GM18907 (cell line): Measurements from ENCODE around the gene PRDM10.
A peak's percentile ranks its signal among the peaks of the same experiment; 100 is the strongest.

Experiments
- ATAC-seq: cut with Tn5 transposase; IDR thresholded peaks from one replicate; pipeline ENCODE4 v1.9.1; 2021; ENCODE audit warnings: mild to moderate bottlenecking, moderate library complexity; ENCODE audit not compliant: unreplicated experiment

The PRDM10 gene

DNA sequence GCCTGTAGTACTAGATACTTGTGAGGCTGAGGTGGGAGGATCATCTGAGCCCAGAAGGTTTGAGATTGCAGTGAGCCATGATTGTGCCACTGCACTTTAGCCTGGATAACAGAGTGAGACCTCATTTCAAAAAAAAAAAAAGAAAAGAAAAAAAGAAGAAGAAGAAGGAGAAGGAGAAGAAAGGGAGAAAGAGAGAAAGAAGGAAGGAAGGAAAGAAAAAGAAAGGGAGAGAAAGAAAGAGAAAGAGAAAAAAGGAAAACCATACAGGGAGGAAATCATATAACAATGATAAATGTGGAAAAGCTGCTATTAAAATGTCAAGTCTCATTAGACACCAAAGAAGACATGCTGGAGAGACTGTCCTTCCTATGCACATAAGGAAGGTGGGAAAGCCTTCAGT is 5.7 kb upstream of the PRDM10 start:
- no peak for ATAC-seq

DNA sequence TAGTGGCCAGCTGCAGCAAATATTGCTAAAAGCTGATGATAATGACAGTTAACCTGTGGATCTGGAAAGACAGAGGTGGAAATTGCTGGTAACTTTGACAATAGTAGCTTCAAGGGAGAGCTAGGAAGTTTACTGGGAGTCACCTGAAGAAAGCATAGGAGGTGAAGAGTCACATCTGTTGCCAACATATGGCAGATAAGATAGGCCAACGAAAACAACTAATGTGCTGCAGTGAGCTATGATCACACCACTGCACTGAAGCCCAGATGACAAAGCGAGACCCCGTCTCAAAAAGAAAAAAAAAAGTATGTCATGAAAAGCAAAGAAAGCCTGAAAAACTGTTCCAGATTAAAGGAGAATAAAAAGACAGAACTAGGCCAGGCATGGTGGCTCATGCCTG is 4.3 kb upstream of the PRDM10 start:
- ATAC-seq: no peak

DNA sequence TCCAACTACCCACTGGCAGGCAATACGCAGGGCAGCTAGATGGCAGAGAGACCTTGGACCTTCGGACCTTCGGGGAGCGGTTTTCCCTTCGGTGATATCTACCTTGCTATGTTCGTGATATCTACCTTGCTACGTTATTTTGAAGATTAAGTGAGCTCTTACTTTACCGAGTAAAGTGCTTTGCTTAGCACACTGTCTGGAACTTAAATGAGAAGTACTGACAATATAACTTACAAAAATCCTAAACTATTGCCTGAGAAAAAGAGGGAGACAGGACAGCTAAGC is 1.0 kb upstream of the PRDM10 start:
- ATAC-seq: peak; percentile 31

DNA sequence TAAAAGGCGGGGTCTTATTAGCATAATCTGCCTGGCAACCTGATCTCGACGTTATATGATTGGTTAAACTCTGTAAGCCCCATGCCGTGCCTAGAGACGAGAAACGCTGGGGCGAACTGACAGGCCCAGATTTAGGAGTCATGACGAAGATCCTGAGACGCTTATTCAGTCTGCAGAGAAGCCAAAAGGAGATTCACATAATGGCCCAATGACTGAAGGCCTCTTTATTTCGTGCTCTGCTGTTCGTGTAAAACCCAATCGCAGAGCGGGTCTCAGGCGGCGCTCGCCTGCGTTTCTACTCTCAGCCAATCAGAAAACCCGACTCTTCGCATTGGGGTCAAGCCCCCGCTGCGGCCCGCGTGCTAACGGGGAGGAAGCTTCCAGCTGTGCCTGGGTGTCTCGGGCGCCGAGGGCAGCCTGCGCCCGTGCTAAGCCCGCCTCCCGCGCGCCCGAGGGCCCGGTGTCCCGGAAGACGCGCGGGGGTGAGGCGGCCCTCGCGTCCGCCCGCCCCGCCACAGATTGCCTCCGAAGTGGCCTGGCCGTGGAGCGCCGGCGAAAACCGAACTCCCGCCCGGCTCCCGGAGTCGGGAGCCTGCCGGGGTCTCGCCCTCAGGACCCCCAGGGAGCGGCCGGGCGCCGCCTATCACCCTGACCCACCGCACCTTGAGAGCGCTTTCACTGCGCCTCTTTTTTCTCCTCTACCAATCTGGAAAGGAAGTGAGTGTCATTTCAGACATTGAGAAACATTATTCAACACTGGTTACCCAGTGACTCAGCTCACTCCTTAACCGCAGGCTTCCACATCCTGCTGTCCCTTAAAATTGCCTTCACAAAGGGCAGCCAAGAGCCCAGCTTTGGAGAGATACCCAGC is 446 bp upstream of the PRDM10 start:
- peak; percentile 83 for ATAC-seq

DNA sequence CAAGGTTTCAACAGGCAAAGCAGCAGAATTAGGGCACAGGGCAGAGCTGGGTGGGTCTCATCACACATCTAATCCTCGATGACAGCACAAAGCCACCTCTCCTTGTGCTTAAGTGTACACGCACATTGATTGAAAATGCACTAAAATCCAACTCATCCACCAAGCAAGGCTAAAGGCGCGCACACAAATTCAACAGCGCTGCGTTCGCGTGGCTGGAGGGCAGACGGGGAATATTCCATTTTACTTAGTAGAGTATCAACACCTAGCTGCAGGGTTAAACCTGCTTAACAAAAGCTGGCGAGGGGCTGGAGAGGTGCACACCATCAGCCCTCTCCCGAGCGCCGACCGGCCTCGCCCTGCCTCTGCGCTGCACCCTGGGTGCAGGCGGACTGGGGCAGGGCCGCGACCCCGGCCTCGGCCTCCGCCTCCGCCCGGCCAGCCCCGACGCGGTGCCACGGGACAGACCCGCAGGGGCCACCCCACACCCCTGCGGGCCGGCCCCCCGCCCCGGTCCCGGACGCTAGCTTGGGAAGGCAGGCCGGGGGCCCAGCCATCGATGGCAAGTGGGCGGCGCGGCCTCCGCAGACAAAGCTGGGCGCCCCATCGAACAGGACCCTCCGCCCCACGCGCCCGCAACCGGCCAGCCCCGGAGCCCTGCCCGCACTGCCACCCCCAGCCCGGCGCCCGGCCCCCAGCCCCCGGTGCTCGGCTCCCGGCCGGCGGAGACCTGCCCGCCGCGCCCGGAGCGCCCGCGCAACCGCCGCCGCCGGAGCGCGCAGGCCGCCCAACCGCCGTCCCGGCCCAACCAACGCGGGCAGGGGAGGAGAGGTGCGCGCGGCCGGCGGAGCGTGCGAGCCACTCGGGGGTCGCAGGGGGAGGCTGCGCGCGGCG is 929 bp downstream of the PRDM10 start:
- peak; percentile 29 for ATAC-seq

DNA sequence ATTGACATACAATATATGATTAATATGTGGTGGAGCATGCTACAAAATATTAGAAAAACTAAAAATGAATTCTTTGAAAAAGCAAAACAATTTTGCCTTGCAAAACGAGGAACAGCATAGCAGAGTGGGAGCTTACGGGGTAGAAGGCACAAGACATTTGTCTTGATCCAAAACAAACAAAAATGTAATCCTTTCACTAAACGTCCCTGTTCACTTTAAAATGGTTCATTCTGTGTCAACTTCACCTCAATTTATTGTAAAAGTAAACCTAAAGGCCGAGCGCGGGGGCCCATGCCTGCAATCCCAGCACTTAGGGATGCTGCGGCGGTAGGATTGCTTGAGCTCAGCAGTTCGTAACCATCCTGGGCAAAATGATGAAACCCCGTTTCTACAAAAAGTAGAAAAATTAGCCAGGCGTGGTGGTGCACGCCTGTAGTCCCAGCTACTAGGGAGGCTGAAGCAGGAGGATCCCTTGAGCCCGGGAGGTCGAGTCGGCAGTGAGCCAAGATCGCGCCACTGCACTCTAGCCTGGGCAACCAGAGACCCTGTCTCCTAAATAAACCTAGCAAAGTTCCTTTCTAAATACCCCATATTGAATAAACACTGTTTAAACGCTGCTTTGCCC is 2.0 kb downstream of the PRDM10 start:
- ATAC-seq: no peak

DNA sequence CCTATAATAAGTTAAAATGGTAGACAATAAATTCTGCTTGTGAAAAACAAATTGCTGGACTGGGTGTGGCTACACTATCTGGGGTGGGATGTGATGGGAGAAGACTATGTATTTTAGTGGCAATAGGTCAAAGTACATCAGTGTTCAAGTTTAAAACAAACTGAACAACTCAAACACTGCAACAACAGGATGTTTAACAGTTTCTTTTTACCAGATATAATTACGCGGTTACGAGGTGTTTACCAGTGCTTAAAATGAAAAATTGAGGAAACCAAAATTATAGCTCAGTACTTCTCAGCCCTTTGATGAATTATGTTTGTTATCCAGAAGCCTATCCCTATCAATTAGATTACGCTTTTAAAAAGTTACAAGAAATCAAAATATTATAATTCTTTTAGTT is 3.2 kb downstream of the PRDM10 start:
- ATAC-seq: no peak

DNA sequence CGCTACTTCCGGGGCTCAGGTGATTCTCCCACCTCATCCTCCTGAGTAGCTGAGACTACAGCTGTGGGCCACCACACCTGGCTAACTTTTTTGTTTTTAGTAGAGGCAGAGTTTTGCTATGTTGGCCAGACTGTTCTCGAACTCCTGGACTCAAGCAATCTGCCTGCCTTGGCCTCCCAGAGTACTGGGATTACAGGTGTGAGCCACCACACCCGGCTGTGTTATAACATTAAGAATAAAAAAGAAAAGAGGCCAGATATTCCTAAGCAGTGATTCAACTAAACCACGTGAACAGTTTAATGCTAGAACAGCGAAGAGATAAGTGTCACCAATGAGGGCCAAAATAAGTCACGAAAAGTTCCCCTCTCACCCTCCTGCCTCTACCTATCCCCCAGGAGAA is 3.7 kb downstream of the PRDM10 start:
- ATAC-seq: no peak

DNA sequence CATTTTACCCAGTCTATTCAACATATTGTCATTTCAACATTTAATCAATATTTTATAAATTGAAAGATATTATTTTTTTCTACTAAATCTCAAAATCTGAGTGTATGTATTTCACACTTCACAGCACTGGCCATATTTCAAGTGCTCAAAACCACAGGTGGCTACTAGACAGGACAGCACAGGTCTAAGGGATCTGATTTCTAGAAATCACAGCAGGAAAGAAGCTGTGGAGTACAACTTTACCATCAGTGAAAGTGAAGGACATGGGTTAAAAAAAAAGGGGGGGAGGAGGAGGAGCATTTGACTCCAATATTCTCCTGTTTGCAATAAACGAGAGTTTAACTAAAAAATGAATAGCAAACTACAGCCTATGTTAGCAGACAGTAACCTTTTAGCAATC is 4.5 kb downstream of the PRDM10 start:
- no peak for ATAC-seq

DNA sequence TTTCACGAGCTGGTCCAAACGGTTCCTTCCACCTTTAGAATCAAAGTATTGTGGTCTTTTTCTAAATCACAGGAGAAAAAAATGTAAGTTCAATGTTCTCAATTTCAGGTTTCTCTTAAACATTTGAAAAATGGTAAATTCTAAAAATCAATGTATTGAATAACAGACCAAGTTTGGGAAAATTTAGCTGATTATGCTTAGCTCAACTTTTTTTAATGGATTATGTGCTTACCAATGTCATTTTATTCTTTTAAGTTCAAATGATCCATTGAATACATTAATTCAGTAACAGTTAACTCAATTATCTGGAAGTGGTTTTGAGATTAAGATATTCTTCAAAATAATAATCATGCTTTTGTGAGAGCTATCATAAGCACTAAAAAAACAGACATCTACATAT is 5.1 kb downstream of the PRDM10 start:
- no peak for ATAC-seq

DNA sequence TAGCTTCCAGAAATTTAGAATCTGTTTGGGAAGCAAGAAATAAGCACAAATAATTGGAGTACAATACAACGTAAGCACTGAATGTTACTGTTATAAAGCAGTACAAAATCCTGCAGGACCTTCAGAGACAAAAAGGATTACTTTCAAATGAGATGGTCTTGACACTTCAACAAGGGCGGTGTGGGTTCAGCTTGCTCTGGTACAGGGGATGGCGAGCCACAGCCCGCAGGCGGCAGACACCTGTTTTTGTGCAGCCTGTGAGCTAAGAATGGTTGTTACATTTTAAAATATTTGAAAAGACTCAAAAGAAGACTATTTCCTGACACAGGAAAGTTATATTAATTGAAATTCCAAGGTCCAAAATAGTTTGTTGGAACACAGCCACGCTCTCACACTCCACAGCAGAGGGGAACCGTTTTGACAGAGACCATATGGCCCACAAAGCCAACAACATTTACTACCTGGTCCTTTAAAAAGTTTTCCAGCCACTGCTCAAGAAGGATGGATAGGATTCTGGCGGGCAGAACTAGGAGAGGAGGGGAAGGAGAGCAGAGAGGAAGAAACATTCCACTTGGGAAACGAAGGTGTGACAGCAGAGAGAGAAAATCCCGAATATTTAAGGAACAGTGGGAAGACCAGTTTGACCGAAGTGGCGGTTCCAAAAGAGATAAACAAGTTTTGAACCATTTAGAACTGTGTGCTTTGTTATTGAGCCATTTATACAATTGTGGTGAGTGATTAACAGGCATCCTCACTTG is 6.3 kb downstream of the PRDM10 start:
- no peak for ATAC-seq

DNA sequence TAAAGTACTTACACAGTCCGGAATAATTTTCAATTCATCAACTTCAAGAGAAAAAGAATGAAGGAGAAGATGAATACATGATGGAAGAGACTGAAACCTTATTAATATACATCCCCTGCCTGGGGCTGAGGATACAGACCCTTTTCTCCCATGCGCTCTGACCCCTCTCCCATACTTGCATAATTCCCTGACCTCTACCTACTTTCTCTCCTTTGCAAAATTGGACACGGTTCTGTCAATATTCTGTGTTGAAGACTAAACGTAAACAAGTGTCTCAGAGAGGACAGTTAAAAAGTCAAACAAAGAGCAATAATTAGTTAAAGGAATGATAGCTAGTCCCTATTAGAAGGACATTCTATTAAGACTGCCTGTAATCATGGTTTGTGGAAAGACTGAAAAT is 7.5 kb downstream of the PRDM10 start:
- no peak for ATAC-seq

DNA sequence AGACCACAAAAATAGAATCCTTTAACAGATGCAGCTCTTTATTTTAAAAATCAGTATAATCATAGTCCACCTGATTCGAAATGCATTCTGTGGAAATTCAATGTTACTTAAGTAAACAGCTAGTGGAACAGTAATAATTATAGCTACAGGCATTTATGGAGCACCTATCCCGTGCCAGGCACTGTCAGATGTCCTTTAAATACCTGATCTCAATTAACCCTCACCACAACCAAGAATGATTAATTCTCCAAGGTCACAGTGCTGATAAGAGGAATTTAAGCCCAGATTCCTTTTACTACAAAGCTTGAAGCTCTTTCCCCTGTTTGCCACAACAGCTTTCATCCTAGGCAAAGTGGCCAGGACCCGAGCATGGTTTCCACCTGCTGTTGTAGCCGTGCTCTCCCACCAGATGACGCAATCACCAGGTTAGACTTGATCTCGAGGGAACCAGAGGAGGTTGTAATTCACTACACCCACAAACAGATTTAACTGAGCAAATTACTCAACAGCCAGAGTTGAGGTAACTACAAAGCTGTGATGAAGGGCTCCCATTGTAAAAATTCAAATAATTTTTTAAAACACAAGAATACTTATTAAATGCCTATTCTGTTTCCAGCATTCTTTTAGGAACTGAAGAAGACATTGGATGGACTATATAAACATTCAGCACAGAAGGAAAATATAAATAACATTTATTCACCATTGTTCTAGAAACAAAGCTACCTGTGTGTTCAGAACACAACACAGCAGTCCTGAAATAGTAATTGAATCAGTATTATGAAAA is 10.3 kb downstream of the PRDM10 start:
- peak; percentile 79 for ATAC-seq

DNA sequence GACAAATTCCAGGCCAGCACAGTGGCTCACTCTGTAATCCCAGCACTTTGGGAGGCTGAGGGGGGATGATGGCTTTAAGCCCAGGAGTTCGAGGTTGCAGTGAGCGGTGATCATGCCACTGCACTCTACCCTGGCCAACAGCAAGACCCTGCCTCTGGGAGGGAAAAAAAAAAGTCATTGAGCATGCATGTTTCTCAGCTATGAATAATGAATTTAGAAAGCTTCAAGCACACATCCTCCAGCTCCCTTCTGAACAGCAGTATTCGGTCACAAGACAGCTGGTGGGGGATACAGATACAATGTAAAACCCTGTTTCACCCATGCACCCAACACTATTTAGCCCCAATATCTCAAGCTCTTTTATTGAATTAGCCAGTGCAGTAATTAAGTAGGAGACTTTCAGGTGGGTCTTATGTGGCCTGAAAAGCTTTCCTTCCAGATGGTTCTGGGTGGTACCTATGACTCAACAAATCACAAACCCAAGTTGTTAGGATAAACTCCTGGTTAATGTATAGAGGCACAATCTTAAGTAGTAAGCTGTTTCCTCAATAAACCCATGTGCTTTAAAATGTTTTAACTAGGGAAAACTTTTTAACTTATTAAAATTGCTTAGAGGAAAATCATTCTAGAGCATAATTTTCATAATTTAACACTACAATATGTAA is 13.4 kb downstream of the PRDM10 start:
- no peak for ATAC-seq

DNA sequence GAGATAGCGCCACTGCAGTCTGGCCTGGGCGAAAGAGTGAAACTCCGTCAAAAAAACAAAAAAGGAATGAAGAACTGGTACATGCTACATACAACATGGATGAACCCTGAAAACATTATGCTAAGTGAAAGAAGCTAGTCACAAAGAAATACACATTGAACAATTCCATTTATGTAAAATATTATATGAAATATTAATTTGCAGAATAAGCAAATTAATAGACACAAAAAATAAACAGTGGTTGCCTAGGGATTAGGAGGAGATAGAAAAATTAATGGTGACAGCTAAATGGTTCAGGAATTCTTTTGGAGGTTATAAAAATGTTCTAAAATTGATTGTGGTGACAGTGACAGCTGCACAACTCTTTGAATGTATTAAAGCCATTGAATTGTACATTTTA is 14.7 kb downstream of the PRDM10 start:
- no peak for ATAC-seq

DNA sequence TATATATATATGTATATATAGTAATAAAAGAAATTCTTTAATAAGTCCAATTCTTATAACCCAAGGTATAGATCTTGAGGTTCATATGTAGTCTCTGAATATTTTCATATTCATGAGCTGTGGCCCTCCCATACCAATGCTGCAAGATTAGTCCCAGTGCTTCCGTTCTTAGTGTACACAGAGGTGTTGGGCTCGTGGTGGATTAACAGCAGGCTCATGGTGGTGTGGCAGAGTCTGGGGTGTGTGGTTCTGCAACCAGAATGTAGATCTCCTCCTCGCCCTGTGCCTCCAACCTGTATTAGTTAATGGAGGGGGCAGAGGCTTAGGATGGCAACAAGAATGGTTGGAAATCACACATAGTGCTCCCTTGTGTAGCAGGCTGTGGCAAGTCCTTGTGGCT is 16.8 kb downstream of the PRDM10 start:
- no peak for ATAC-seq

DNA sequence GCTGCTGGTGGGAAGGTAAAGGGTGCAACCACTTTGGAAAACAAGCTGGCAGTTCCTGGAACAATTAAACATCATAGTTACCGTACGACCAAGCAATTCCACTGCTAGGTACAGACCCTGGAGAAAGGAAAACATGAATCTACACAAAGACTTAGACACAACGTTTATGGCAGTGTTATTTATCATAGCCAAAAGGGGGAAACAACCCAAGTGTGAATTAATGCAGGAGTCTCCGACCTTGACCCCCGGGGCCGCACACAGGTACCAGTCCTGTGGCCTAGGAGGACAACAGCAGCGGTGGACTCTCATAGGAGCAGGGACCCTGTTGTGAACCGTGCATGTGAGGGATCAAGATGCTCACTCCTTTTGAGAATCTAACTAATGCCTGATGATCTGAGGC is 22.5 kb downstream of the PRDM10 start:
- no peak for ATAC-seq

DNA sequence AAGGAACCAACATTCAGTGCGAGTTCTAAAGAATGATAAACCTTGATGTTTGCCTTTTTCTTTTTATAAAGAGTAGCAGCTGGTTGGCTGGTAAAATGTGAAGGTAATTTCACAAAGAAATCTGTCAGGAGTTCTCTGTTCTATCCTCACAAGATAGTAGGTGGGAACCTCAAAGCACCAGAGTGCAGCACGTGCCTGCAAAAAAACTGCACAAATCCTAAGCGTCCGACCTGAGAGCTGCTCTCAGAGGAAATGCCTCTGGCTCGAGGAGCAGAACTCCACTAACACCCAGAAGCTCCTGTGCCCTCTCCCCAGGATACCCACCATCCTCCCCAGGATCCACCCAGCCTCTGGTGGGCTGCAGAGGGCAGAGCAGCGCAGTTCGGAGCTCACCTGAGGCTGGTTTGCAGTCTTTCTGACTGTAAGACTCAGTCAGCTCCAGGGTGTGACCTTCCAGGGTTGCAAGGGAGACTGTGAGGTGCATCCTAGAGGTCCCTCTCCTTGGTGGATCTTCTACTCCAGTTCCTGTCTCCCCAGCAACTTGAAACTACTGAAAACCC is 23.5 kb downstream of the PRDM10 start:
- no peak for ATAC-seq

DNA sequence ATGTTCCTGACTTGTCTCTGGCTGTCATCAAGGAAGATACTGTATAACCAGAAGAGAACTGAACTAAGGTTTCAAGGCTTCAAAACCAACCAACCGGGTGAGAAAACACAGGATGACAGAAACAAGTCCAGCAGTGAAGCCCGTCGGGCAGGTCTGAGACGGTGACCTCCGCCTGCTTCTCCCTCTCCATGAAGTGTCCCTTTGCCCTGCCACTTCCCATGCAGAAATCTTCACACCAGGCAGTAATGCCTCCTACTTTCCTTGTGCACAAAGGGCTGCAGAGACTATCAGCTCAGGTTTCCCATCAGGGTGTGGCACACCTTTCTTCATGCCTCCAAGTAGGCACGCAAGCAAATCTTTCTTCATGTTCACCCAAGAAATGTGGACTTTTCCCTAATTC is 24.2 kb downstream of the PRDM10 start:
- no peak for ATAC-seq

DNA sequence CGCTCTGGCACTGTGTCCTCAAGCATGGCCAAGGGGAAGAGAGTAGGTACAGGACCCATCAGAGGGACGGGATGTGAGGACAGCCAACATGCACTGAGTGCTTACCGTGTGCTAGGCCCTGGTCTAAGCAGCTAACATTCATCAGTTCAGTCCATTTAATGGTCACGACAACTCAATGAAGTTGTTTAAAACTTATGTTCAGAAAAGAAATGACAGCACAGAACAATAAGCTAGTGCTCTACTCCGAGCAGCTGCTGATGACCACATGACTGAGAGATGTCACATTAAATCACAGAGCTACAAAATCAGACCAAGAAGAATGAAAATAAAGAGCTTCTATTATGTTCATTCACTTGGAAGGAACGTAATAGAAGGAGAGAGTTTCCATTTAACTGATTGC is 26.3 kb downstream of the PRDM10 start:
- ATAC-seq: no peak
